C1 segment of cervical spinal cord (tissue), 14 donors: Measurements from ENCODE around the gene AVPR2.

Experiments
- DNase-seq, 14 donors: peaks; one replicate each; lab custom pipeline; 2025; lab: John Stamatoyannopoulos, UW

The AVPR2 gene

DNA sequence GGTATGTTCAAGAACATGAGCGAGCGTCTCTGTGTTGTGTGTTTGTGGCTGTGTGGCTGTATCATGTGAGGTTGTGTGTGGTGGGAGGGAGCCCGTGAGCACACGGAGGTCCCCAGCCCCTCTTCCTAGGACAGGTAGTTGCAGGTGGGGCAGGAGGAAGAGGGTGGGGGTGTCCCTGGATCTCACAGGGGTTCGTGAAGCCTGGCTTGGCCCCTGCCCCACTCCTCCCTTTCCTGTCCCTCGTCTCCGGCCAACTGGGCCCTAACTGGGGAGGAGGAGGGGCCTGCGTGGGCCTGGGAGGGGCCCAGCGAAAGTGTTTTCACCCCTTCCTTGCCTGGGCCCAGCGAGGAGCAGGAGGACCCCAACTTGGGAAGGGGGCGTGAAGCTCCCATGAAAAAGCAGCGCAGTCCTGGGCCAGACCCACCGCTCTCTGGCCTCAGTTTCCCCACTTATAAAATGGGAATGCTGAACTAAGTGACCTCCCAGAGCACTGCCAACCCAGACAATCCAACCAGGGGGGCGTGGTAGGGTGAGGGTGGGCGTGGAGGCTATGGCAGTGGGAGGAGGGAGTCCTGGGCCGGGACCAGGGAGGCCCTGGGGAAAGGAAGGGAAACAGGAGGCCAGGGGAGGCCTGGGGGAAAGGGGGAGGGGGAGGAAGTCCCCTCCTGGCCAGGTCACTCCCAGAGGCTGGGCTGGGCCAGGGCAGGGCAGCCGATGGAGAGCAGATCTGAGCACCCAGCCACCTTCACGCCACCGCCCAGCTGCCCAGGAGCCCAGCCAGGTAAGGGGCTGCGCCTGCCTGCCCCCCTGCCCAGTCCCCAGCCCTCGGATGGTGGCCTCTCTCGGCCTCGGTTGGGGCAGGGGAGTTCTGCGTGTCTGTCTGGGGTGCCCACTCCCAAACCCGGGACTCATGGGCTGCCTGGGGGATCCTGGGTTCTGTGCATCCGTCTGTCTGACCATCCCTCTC is at the start of gene AVPR2:
TSS of gene AVPR2 (plus strand) at position 683 of the 967 bp plus-strand sequence. CDS start 473 bp downstream, outside the sequence.
- no peak for DNase-seq

DNA sequence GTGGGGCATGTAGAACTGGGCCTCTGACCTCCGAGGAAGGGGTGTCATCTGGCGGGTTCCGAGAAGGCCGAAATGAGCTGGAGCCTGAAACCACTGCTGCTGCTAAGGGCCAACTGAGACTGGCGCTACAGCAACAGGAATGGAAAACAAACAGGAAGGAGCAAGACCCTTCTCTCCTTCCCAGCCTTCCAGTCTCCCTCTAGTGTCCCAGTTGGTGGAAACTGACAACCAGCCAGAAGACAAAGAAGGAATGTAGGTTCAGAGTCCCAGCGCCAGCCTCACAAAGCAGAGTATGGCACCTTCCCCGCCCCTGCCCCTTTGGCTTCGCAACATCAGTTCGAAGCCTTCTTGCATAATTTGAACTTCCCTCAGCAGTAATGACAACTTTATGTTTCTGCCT is 49.8 kb upstream of the AVPR2 start:
- no peak for DNase-seq

DNA sequence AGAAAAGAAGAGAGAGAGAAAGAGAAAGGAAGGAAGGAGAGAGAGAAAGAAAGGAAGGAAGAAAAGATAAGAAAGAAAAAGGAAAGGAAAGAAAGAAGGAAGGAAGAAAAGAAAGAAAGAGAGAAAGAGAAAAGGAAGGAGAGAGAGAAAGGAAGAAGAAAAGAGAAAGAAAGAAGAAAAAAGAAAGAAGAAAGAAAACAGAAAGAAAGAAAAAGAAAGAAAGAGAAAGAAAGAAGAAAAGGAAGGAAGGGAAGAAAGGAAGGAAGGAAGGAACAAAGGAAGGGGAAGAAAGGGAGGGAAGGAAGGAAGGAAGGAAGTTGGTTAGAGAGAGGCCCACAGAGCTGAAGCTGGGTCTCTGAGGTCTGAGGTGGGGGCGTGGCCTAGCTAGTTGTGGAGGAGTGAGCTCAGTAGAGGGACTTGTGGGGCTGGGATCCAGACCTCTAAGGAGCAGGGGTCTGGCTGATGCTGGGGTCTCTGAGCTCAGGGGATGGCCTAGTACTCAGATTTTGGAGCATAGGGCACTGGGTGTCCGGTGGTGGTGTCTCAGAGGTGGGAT is 47.0 kb upstream of the AVPR2 start:
- DNase-seq = no peak

DNA sequence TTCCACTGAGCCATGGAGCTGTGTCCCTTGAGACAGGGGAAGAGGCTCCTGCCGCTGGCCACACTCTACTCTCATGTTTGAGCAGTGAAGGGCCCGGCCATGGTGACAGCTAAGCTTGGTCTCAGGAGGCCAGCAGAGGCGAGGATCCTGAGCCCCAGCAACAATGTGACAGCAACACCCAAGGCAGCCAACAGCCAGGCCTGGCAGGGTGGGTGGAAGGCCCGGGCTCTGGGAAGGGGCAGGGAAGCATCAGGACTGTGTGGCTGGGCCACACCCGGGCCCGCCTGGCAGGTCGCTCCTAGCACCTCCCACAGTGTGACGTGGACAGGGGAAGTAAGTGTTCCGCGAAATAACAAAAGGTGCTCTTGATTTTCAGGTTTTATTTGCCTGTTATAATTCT is 43.3 kb upstream of the AVPR2 start:
- no peak for DNase-seq

DNA sequence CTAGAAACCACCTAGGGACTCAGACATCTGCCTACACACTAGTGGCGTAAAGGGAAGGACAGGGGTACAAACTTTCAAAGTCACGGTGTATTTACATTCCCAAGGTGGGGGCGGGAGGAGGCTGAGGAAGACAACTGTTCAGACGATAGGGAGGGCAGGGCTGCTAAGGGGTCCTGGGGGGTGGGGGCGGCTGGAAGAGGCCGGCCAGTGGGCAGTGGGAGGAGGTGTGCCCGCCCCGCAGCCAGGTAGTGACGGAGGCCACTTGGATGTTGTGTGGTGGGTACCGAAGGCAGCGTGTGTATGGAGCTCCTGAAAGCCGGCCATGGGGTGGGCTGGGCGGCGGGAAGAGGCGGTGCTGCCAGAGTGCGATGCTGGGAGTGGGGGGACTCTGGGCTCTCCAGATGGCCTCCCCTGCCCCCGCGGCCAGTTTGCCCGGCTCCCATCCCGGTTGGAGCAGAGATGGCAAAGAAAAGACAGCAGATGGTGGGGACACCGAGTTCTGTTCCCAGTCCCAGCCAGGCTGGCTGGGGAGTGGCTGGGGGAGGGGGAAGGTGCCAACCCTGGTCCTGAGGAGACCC is 42.7 kb upstream of the AVPR2 start:
- peak in 1 of 14 donors; percentile 84 for DNase-seq

DNA sequence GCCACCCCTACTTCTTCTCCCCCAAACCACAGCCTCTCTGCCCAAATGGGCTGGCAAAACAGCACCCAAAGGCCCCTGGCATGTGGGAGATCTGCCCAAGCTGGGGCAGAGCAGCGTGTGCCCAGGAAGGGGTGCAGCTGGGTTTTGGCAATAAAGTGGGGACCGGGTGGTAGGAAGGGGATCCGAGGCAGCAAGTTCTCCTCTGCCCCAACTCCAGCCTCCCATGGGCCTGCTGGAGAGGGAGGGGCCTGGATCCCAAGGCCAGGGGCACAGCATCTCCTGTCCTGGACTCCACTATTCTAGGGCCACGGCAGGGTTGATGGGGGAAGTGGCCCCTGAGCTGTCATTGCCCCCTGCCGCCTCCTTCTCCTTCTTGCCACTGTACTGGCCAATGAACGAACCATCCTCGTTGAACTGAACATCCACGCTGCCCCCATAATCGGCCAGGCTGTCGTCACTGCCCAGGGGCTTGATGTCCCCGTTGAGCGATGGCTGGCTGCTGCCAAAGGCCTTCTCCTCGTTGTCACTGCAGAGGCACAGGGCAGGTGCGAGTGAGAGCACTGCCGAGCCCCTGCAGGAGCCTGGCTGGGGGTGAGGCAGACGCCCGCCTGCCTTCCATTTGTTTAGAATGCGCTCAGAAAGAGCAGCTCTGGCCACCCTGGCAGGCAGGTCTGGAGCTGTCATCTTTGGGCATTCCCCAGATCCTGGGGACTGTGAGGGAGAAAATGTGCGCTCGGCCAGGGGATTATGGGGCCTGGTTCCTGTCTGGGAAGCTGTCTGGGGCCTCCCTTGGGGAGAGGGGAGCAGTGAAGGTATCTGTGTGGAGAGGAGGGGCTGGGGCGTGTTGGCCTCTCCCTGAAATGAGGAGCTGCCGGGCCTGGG is 41.9 kb upstream of the AVPR2 start:
- peak in 1 of 14 donors; percentile 83 for DNase-seq

DNA sequence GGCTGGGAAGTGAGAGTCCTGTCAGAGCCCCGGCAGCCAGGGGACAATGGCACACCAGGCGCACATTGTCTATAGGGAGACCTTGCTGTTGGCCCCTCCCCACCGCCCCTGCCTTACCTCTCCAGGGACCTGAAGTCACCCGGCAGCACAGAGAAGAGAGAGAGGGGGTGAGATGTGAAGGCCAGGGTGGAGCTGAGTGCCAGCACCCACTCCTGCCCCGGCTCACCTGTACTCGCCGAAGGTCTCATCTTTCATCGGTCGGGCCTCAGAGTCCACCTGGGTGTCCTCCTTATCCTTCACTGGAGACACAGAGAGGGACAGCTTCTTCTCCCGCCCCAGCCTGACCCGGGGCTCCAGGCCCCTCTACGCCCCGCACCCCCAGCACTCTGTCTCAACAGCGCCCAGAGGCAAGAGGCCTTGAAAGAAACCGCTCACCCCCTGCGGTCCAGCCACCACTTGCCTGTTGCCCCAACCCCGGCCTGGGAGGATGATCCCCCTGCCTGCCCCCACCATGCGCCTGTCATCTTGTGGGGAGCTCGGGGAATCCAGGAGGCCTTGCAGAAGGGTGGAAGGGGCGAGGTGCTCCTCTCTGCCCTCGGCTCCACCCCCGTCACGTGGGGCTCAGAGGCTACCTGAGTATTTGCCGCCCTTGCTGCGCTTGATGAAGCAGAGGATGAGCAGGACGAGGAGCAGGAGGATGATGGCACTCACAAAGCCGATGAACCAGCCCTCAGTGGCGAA is 41.1 kb upstream of the AVPR2 start:
- DNase-seq = no peak

DNA sequence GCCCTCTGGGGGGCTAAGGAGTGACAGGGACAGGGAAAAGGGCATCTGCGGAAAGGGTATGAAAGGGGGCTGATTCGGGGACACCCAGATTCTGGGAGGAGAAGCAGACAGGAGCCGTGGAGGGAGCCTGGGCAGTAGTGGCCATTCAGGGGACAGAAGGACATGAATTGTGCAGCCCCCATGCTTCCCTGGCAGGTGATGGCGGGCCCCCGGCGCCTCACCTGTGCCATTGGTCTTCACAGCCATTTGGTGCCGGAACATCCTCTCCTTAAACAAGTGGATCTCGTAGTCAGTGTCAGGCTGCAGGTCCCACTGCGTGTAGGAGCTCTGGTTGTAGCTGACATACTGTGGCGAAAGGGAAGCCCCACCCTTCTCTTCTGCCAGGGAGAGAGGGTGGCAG is 40.4 kb upstream of the AVPR2 start:
- no peak for DNase-seq

DNA sequence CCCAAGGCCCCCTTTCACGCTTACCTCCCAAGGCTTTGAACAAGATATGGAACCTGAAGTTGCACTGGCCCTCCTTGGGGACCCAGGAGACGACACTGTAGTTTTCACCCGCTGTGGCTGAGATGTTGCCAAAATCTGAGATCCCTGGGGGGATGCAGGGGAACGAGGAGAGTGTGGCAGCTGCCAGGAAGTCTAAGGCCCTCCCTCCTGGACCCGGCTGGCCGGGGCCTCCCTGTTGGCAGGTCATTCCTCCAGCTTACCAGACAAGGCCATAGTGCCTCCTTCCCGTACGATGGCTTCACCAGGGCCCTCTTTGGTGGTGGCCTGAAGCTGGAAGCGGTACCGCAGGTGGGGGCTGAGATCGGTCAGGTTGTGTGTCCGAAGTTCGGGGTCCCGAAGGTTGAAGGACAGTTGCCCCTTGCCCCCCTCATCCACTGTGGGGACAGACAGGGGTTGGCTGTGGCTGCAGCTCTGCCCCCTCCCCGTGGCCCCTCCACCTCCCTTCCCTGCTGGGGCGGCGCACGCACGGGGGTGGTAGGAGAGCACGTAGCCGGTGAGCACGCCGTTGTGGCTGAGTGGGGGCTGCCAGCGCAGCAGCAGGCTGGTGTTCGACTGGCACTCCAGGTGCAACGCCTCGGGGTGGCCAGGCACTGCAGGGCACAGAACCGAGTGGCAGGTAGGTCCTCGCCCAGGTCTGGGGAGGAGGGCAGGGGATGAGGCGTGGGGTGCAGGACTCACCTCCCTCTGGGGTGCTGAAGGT is 39.7 kb upstream of the AVPR2 start:
- no peak for DNase-seq

DNA sequence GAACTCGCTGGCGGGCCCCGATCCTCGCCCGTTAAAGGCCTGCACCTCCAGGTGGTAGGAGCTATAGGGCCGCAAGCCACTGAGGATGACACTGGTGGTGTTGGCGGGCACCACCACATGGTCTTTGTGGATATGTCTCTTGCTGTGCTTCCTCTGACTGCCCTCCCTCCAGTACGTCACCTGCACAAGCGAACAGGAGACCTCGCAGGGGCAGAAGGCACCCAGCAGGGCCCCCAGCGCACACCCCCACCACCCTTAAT is 39.2 kb upstream of the AVPR2 start:
- no peak for DNase-seq

DNA sequence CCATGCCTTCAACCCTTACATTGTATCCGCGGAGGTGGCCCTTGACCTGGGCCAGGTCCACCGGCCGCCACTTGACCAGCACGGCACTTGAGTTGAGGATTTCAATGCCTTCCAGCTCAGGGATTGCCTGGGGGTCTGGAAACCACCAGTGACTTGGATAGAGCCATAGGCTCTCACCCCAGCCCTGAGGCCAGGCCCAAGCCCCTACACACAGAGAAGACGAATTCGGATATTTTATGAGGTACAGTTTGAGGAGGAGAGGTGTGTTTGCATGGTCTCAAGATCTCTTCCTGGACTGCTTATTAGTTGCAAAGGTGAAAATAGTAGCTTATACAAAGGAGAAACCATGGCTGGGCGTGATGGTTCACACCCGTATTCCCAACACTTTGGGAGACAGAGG is 38.8 kb upstream of the AVPR2 start:
- no peak for DNase-seq

DNA sequence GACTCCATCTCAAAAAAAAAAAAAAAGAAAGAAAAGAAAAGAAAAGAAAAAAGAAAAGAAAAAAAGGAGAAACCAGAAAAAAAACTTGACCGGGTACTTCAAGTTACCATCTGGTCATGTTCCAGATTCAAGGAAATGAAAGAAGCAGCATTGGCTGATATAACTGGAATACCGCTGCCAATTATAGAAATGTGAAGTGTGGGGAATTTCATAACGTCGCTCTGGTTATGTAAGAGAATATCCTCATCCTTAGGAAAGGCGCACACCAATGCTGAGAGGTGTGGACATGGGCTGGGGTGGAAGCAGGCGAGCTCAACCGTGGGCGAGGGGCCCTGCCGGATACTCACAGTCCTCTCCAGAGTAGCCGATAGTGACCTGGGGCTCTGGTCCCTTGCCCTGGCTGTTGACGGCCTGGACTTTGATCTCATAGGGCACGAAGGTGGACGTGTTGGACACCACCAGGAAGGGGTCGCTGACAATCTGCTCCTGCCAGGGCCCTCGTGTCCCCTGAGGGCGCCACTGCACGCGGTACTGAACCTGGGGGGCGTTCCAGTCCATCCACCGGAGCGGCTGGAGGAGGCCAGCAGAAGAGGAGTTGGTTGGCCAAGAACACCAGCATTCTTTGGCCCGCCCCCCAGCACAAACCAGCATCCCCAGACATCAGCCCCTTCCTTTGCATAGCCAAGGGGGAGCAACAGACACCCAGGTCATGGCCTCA is 38.0 kb upstream of the AVPR2 start:
- DNase-seq = peak in 1 of 14 donors; percentile 33

DNA sequence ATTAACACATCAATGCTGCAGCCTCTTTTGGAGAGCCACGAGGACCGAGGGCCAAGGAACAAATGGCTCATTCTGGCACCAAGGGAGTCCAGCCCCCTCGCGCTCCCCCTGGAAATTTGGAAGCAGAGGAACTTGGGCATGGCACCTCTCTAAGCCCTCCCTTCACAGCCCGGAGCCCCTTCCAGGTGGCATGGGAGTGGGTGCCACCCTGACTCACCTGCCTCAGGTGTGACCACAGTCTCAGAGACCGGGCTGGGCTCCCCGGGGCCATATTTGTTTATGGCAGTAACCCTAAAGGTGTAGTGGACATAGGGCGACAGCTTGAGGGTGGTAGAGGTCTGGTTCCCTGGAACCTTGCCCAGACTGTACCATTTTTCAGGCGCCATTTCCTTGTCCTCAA is 37.3 kb upstream of the AVPR2 start:
- no peak for DNase-seq

DNA sequence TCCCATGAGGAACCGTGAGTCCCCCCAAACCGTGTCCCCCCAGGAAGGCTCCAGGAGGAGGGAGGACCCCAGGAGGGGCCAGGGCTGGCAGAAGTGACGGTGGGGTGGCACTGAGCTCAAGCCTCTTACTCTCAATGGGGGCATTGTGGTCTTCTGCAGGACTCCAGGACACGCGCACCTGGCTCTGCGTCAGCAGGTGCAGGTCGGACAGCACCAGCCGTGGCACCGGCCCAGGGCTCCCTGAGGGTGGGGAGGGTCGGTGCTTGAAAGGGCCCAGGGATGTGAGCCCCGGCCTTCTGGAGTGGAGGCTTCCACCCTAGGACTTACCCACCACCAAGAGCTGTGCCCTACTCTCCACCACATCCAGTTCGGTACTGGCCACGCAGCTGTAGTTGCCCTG is 36.8 kb upstream of the AVPR2 start:
- no peak for DNase-seq

DNA sequence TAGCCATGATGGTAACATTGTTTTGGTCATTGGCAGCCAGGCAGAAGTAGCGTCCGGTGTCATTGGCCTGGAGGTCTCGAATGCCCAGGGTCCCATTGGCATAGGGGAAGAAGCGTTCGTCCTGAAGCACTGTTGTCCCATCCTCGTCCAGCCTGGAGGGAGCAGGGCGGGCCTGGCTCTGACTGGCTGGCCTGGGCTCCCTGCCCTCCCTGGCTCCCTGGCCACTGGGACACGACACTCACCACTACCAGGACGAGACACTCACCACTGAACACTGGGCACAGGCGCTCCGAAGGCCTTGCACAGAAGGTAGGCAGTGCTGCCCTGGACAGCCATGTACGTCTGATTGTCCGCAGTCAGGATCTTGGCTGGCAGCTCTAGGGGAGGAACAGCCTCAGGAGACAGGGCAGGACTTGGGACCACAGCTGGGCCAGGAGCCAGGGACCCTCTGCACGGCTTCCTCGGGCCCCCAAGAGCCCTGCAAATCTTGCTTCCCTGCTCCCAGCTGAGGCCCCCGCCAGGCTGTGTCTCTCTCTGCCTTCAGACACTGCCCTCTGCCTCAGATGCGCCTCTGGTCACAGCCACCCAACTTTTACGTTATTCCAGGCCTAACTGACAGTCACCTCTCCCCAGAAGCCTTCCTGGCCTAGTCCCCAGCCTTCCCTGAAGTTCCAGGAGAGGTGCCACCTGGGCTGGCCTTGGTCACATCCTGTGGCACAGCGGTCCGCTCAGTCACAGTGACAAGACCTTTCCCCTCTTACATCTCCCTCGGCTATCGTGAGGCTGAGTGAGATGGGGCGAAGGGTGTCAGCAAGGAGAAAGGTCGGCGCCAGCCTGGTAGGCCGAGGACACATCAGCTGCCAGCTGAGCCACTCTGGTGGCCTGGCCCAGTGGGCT is 35.6 kb upstream of the AVPR2 start:
- no peak for DNase-seq

DNA sequence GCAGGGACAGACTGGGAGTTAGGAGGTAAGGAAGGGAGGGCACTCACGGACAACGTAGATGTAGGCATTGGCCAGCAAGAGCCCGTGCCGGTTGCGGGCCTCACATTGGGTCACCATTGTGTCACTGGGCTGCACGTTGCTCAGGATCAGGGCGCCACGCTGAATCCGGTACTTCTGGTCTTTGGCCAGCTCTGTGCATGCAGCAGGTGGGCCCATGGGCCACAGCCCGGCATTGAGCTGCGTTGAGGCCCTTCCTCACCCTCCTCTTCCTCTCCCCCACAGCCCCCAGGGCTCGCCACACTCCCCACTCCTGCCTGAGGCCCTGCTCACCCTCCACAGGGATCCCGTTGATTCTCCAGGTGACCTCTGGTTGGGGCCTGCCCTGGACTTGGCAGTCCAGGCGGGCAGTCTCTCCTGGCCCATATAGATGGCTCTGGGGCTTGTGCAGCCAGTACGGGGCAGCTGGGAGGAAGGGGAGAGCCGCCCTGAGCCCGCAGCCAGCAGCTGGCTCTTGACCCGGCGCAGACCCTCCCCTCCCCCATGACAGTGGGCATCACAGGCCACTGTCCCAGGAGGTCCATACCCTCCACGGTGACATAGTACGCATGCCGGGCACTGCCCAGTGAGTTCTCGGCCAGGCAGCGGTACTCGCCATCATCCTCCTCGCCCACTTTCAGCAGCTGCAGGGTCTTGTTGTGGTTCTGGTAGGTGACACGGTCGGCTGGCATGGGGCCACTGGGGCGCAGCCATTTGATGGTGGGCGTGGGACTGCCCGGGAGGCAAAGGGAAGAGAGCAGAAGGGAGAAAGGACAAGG is 34.8 kb upstream of the AVPR2 start:
- no peak for DNase-seq

DNA sequence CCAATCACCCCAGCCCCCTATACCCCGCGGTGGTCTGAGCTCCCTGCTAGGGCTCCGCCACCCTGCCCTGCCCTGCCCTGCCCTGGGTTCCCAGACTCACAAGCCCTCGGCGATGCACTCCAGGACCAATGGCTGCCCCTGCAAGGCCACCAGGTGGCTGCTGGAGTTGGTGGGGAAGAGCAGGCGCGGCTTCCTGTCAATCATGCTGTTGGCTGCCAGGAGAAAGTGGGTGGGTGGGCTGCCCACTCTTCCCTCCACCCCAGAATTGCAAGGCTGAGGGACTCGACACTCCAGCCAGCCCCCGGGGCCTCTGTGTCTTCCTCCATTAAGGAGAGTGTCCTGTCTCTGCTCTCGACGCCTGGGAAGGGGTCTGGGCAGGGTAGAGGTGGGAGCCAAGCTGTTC is 34.2 kb upstream of the AVPR2 start:
- DNase-seq = no peak

DNA sequence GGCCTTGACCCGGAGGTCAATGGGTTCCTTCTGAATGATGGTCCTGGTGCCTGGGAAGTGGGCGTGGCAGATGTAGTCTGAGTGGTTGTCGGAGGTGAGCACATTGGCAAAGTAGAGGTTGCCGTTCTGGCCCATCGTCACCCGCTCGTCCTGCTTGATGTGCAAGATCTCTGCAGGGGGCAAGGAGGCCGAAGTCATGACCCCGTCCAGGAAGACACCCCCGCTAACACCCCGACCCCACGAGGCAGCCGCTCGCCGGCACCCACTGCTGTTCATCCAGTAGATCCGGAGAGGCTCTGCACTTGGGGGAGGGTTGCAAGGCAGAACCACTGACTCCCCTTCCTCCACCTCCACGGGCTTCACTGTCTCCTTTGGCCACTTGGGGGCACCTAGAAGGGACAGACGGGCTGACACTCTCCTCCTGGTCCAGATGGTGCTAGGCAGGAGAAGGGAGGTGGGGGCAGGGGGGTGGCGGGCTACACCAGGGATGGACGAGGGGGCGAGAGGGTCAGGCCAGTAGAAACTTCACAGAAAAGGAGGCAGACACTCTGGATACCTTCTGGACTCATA is 33.6 kb upstream of the AVPR2 start:
- DNase-seq = no peak
